ENCODE data around the gene MAMDC4.
"Not testable (repeated sequence)": the region's sequence is repeated elsewhere in the genome, so short reads cannot be mapped to it uniquely, and the experiment has no call there.

MAMDC4 gene

DNA sequence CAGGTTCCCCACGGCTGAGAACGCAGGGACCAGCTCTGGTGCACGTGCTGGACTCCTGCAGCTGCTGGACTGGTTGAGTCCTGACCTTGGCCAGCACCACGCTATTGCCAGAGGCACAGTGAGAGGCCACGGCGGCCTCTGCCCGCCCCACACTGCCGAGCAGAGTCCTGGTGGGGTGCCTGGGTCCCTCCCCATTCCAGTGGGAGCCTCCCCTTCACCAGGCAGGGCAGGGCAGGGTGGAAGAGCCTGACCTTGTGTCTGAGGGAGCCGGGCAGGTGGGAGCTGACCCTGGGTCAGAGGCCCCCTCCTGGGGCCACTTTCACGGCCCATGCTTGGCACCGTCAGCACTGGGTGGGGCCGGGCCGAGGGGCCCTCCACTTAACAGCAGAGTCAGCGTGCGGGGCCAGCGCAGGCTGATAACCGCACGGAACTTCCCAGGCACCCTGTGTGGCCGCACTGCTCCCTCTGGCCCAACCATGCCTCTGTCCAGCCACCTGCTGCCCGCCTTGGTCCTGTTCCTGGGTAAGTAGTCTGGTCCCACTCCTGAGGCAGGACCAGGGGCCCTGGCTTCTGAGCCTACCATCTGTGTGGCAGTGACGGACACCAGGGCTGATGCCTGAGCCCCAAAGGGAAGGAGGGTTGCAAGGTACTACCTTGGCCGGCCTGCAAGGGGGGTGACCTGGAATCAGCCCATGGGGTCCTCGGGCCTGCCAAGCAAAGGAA, at the start of gene MAMDC4:
MAMDC4 (plus strand) TSS at position 406 of the 723 bp plus-strand sequence; CDS start at position 477, 71 bp downstream.
- DNase-seq, result no peak

- DNase-seq, result not testable (repeated sequence)
These were observed 49.1 kb upstream of the MAMDC4 start for GRCh38 chr9:136803009-136803550.

- DNase-seq, result peak in 1 of 14 donors; percentile 68
These were observed 48.3 kb upstream of the MAMDC4 start for GRCh38 chr9:136803551-136804508.

GRCh38 chr9:136804509-136805206, 47.5 kb upstream of the MAMDC4 start:
- DNase-seq, result peak in 1 of 14 donors; percentile 24

GRCh38 chr9:136805207-136805740, 46.9 kb upstream of the MAMDC4 start:
- no peak for DNase-seq

- no peak for DNase-seq
These were observed 46.1 kb upstream of the MAMDC4 start for GRCh38 chr9:136806067-136806466.

DNA sequence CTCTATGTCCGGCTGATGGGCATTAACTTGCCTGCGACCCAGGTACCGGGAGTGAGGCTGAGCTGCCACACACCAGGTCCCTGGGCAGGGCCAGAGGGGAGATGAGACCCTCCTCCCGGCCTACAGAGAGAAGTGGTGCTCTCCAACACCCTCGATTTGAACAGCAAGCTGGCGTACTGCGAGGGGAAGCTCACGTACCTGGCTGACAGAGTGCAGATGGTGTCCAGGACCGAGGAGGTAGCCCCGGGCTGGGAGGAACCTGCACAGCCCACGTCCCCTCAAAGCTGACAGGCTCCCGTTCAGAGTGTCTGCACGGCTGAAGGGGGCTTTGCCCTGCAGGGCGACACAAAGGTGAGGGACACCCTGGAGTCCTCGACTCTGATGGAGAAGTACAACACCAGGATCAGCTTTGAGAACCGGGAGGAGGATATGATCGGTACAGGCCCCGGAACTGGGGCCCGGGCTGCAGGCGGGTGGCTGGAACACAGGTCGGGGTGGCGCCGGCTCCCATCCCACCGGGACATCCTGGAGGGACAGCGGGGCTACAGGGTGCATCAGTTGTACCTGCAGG, 45.4 kb upstream of the MAMDC4 start:
- no peak for DNase-seq

- DNase-seq, result peak in 12 of 14 donors; percentile 47 to 88 (median 72)
These were observed 44.7 kb upstream of the MAMDC4 start, which contains the start of gene RABL6 for GRCh38 chr9:136807281-136808074. Gene RABL6 (plus strand): TSS chr9:136807948. CDS start chr9:136808197, 249 bp downstream.

DNA sequence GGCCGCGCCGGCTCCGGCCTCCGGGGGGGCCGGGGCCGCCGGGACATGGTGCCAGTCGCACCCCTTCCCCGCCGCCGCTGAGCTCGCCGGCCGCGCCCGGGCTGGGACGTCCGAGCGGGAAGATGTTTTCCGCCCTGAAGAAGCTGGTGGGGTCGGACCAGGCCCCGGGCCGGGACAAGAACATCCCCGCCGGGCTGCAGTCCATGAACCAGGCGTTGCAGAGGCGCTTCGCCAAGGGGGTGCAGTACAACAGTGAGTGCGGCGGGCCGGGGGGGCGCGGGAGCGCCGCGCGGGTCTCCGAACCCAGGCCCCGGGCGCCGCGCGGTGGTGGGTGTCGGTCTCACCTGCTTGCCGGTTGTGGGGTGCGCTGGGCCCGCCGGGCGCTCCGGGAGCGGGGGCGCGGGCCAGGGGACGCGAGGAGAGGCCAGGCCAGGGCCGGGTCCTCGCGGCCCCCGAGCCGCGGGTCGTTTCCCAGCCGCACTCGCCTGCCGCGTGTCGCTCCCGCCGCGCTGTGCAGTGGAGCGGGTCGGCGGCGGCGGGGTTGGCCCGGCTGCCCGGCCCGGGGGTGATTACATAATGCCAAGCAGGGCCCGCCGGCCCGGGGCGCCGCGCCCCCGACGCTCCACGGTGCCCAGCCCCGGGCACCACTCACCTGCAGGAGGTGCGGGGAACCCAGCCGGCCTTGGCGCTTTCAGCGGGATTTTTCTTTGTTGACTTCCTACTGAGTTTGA, 43.9 kb upstream of the MAMDC4 start:
- DNase-seq, result peak in 2 of 14 donors; percentile 24 to 59

GRCh38 chr9:136808806-136809158, 43.4 kb upstream of the MAMDC4 start:
- DNase-seq, result peak in 1 of 14 donors; percentile 28

DNA sequence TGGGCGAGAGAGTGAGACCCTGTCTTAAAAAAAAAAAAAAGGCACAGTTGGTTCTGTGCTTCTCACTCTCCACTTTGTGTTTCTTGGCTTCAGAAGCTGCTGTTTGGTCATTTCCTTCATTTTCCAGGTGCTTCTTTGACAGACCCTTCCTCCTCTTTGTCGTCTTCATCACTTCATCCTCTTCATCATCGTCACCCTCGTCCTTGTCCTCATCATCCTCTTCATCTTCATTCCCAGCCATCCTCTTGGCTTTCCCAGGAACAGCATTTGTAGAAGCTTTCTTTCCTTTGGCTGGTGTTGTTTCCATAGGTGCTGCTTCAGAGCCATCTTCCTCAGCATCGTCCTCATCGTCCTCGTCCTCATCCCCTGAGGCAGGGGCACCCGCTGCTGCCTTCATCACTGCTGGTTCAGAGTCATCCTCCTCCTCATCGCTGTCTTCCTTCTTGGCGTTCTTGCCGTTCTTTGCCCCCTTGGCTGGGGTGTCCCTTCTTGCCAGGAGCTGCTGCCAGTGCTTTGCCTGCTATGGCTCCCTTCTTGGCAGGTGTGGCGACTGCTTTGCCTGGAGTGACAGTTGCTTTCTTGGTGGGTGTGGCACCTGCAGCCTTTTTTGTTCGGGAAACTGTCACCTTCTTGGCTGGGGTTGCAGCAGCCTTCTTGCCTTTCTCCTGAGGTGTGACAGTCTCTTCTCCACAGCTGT, 37.3 kb upstream of the MAMDC4 start:
- no peak for DNase-seq

- no peak for DNase-seq
These were observed 36.7 kb upstream of the MAMDC4 start for GRCh38 chr9:136815422-136815782.

DNA sequence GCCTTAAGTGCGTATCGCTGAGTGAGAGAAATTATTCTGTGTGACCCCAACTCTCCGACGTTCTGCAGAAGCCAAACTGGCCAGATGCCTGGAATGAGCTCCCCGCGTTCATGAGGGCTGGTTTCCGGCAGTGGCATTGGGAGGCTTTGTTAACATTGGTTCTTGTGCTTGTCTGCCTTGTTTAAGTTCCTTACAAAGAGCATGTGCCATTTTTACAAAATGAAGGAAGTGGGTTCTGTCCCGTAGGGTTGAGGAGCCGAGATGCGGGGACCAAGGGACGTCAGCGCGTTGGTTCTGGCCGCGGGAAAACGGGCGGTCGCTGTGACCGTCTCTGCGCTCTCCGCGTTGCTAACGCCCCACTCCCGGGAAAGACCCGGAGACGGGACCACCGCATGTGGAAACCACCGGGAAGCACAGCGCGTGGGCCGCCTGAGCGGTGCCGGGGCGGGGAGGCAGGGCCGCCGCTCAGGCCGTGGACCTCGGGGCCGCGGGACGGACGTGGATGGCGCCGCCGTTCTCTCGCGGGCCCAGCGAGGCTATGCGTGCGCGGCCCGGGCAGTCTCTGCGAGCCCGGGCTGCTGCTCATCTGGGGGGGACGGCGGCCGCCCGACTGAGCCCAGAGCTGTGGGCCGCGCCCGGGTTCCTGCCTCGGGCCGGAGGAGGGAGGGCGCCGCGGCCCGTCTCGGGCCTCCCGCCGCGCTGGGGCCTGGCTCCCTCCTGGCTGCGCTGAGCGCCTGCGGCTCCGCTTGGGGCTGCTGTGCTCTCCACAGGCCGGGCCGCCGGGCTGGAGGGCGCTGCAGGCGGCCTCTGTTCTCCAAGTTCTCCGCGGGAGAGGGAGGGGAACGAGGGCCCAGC, 30.9 kb upstream of the MAMDC4 start:
- peak in 1 of 14 donors; percentile 59 for DNase-seq

DNA sequence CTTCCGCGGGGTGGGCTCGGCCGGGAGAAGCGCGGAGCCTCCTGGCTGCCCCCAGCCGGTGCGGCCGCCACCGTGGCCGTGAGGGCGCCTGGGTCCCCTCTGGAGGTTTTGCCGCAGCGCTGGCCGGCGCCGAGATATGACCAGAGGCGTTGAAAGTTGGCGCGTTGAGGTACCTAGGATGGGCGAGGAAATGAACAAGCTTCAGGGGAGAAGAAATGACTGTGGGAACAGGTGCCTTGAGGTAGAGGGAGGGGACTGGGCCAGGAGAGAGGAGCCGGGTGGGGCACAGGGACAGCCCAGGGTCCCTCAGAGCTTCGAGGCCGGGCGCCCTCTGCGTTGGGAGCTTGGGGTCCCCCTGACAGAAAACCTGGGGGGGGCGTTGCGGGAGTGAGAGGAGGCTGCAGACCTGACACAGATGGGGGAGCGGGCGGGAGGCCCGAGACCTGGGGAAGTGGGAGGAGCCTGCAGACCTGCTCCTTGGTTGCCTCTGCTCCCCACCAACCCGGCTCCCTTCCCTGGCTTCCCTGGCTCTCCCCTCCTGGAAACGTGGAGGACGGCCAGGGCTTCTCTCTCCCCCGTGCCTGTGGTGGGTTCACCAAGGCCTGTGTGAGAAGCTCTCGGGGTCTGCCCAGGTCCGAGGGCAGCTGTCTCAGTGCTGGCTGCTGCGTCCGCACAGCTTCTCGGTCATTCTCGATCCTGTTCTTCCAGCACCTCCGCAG, 30.2 kb upstream of the MAMDC4 start:
- peak in 1 of 14 donors; percentile 83 for DNase-seq

GRCh38 chr9:136823136-136824046, 28.8 kb upstream of the MAMDC4 start:
- peak in 1 of 14 donors; percentile 83 for DNase-seq

DNA sequence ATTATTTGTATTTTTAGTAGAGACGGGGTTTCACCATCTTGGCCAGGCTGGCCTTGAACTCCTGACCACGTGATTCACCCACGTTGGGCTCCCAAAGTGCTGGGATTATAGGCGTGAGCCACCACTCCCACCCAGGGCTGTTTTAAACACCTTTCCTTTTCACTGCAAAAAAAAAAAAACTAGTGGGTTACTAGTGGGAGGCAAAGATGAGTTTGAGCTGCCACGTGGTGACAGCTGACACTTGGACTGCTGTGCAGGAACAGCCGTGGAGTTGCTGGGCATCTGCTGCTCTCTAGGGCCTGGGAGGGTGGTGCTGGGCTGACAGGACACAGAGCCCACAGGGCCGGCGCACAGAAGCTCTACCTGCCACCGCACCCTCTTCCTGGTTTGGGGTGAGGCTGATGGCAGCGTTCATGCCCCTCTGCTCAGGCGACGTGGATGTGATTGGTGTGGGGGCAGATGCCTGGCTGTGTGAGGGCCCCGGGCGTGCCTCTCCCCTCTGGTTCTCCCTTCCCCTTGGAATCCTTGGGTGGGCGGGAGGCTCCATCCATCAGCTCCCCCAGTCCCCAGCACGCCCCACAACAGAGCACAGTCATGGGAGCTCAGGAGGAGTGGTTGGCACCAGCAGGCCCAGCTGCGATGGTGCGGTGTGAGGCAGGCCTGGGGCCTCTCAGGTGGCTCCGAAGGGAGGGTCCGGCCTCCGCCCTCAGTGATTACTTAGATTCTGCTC, 27.5 kb upstream of the MAMDC4 start:
- DNase-seq, result no peak

All from C1 segment of cervical spinal cord (tissue), 14 donors.